GM12878 (cell line): ENCODE data around the gene MID1. TPM values are rescaled to one million over a fixed set of nuclear protein-coding genes. Genes with fewer than 3 reads are reported as not detected.

Source experiments
- ATAC-seq: fragments of 200-7000 bp; cut with Tn5 transposase; 3 replicates; pipeline ENCODE4 v1.9.1; 2020; ENCODE audit warnings: mild to moderate bottlenecking, moderate library complexity
- BruUV-seq: library from RNA; stranded (reverse); fragments of 400-500 nt; replicated peaks from 2 replicates; lab custom pipeline; 2021; lab: Mats Ljungman, UMichigan
- CTCF ChIA-PET: fragments of 300-600 bp; sonication (Branson Sonifier 250); formaldehyde crosslinking; extraction: SDS; loops from one replicate; lab custom pipeline; 2021; ENCODE audit warnings: inconsistent platforms; lab: Yijun Ruan, JAX
- POLR2A ChIA-PET: fragments of 350-600 bp; formaldehyde crosslinking; extraction: SDS; loops from one replicate; lab custom pipeline; 2021; ENCODE audit warnings: inconsistent platforms; lab: Charles Lee
- RAD21 ChIA-PET: fragments of 300-600 bp; sonication (Branson Sonifier 250); formaldehyde crosslinking; loops from one replicate; lab custom pipeline; 2023; ENCODE audit warnings: antibody characterized with exemption; ENCODE audit not compliant: unreplicated experiment; lab: Charles Lee
- SMC1A ChIA-PET: fragments of 300-600 bp; sonication (Branson Sonifier 250); formaldehyde crosslinking; loops from one replicate; lab custom pipeline; 2023; ENCODE audit not compliant: unreplicated experiment, uncharacterized antibody; lab: Charles Lee
- DNase-seq: peaks from one replicate; pipeline ENCODE4 v3.0.0-alpha.2; 2011; ENCODE audit warnings: low read depth, low spot score
- FAIRE-seq: peaks from 3 replicates; lab custom pipeline; 2011; peaks lifted over from hg19 to GRCh38; lab: Jason Lieb, UNC
- H2AFZ ChIP-seq: 2 replicates; pipeline ENCODE4 v1.6.0; 2011; ENCODE audit warnings: low read depth, low read length, control low read depth; ENCODE audit not compliant: control insufficient read depth
- H3K27ac ChIP-seq: 2 replicates; pipeline ENCODE4 v1.5.1; 2011; ENCODE audit warnings: control low read depth; ENCODE audit not compliant: control insufficient read depth, insufficient read depth
- H3K27me3 ChIP-seq, 2 experiments: replicated peaks in 1 of 2; 2 replicates each; pipeline versions ENCODE4 v1.6.0 to v1.6.1; 2011; ENCODE audit warnings: low read length in 1 of 2; ENCODE audit not compliant: control insufficient read depth in 2 of 2, insufficient read depth in 2 of 2
- H3K36me3 ChIP-seq, 2 experiments: 2 replicates each; pipeline ENCODE4 v1.5.1; 2011; ENCODE audit warnings: low read length in 1 of 2; ENCODE audit not compliant: control insufficient read depth in 2 of 2, insufficient read depth in 2 of 2
- H3K4me1 ChIP-seq: 2 replicates; pipeline ENCODE4 v1.6.1; 2011; ENCODE audit warnings: mild to moderate bottlenecking, low read length, moderate library complexity, mixed read lengths; ENCODE audit not compliant: control insufficient read depth, insufficient read depth
- H3K4me2 ChIP-seq: 2 replicates; pipeline ENCODE4 v1.6.0; 2011; ENCODE audit warnings: control low read depth; ENCODE audit not compliant: control insufficient read depth, insufficient read depth
- H3K4me3 ChIP-seq: fragments of 200-600 bp; sonication (generic); 2 replicates; pipeline ENCODE4 v1.5.1; 2016
- H3K79me2 ChIP-seq: 2 replicates; pipeline ENCODE4 v1.6.0; 2011; ENCODE audit warnings: low read length; ENCODE audit not compliant: control insufficient read depth, insufficient read depth
- H3K9ac ChIP-seq: 2 replicates; pipeline ENCODE4 v1.8.0; 2011; ENCODE audit warnings: low read length, control low read depth, mixed read lengths; ENCODE audit not compliant: control insufficient read depth, insufficient read depth
- H3K9me3 ChIP-seq: replicated peaks from 3 replicates; pipeline ENCODE4 v1.5.1; 2011; ENCODE audit warnings: mild to moderate bottlenecking, low read length; ENCODE audit not compliant: control insufficient read depth, insufficient read depth
- H4K20me1 ChIP-seq: 2 replicates; pipeline ENCODE4 v1.6.0; 2011; ENCODE audit not compliant: control insufficient read depth, insufficient read depth
- FOXK2 ChIP-seq: fragments of 450-650 bp; IDR thresholded peaks from 2 replicates; pipeline ENCODE4 v1.6.1; 2017; ENCODE audit warnings: mild to moderate bottlenecking, moderate library complexity
- MYB ChIP-seq: fragments of 150-350 bp; IDR thresholded peaks from 2 replicates; pipeline ENCODE4 v1.6.1; 2014; ENCODE audit warnings: mild to moderate bottlenecking, low read depth, low read length, borderline replicate concordance
- NRF1 ChIP-seq: conservative IDR thresholded peaks from 2 replicates; pipeline ENCODE4 v1.6.1; 2011; ENCODE audit warnings: mild to moderate bottlenecking, low read depth, low read length, improper control_type of control experiment
- PAX8 ChIP-seq: fragments of 450-650 bp; IDR thresholded peaks from 2 replicates; pipeline ENCODE4 v1.6.1; 2017; ENCODE audit warnings: mild to moderate bottlenecking, moderate library complexity
- SP1 ChIP-seq: IDR thresholded peaks from one replicate; pipeline ENCODE4 v1.6.1; 2011; ENCODE audit warnings: low read depth, low read length
- SRF ChIP-seq, 2 experiments: IDR thresholded peaks; 2 replicates each; pipeline ENCODE4 v1.6.1; 2011; ENCODE audit warnings: low read depth in 2 of 2, low read length in 2 of 2, mild to moderate bottlenecking in 1 of 2, moderate library complexity in 1 of 2
- TARDBP ChIP-seq: IDR thresholded peaks from 2 replicates; pipeline ENCODE4 v1.6.1; 2016; ENCODE audit warnings: borderline replicate concordance
- WGBS: methylation state at CpG from one replicate; pipeline ENCODE4 v1.1.6; 2016; ENCODE audit warnings: low lambda C conversion rate; ENCODE audit not compliant: insufficient replicate concordance, insufficient coverage; ENCODE audit errors: missing lambda C conversion rate; 5-methylcytosine and 5-hydroxymethylcytosine counted together
- in situ Hi-C: fragments of 300-500 bp; cut with MboI; formaldehyde crosslinking; loops from 9 replicates; pipeline ENCODE4 v1.14.3; 2018; ENCODE audit warnings: mixed read lengths
- intact Hi-C: fragments of 100-400 bp; cut with micrococcal nuclease; formaldehyde crosslinking; loops from one replicate; pipeline ENCODE4 v1.14.2; 2022; ENCODE audit not compliant: unreplicated experiment
- polyA plus RNA-seq, 11 experiments: library from polyadenylated mRNA; depleted of rRNA in 4 of 11; unstranded in 6 of 11; stranded (reverse) in 5 of 11; fragments of >200 nt; fragmentation: Nextera tagmentation in 4 of 11; fragmentation: Illumina TruSeq in 1 of 11; extraction: Ambion mirVana in 4 of 11; extraction: Trizol in 1 of 11; gene quantifications; 1 replicate in 1 of 11; 2 replicates in 10 of 11; pipeline versions ENCODE4 v1.2.1 to v1.2.3, GENCODE V29; 2011 to 2016; ENCODE audit warnings: inconsistent platforms in 2 of 11, missing spikeins in 2 of 11, low read depth in 1 of 11
- total RNA-seq, 4 experiments: library from RNA; depleted of rRNA in 3 of 4; stranded (reverse); fragments of >200 nt in 3 of 4; fragmentation: Illumina TruSeq in 1 of 4; extraction: Trizol in 1 of 4; gene quantifications; 2 replicates each; pipeline versions ENCODE4 v1.2.1 to v1.2.3, GENCODE V29; 2013 to 2021
- TF ChIP-seq, protein P1 (sequence below): fragments of 450-650 bp; IDR thresholded peaks from 2 replicates; pipeline ENCODE4 v1.6.1; 2014; ENCODE audit warnings: mild to moderate bottlenecking

The MID1 gene
- total and polyA plus RNA-seq, 10 of the 15 experiments (the other 5 are each of a cell fraction or from before 2014, with no cell fraction given): 0.04 to 0.51 (median 0.14) TPM; not detected in 1

DNA sequence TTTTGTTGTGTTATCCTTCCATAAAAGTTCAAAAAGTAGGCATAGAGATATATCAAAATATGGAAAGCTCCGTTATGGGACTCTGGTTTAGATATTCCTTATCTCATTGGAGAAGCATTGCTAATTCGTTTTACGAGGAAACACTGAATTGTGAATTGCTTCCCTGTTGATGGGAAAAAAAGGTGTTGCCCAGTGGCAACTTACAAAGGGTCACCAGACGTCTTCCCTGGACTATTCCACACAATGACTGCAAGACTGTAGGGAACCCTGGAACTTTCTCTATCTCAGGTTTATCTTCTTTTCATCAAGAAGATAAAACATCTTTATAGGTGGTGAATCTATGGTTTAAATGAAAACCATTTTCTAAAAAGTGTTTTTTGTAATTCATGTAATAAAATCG is 137.7 kb downstream of the MID1 start (continued):
- TF ChIP-seq NRF1 (no peak), SP1 (no peak), TARDBP (no peak), FOXK2 (no peak), SRF (IDR thresholded peaks at IDR 0.05; ENCODE audit: low read depth in 2 of 2, low read length in 2 of 2) (no peak)

DNA sequence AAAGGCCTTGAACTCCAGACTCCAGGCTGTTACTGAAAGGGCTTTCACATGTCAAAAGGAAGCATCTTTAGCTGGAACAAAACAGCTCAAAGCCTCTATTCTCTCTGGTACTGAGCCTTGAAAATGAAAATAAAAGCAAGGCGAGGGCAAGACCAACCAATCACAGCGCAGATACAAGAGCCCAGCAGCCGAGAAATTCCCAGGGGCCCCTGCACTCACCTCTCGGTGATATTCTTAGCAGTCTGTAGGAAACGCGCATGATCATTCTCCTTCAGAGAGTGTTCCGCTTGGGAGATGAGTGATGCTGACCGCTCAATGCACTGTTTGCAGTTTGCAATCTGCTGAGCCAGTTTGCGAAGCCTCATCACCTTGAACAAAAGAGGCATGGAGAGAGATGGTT is 138.1 kb downstream of the MID1 start:
- no peak overlapping the region for H3K27ac ChIP-seq
- no peak overlapping the region; the same call in none of the 2 replicates for H2AFZ ChIP-seq
- no peak overlapping the region for H3K4me2 ChIP-seq
- DNase-seq (no peak), FAIRE-seq (no peak), ATAC-seq (peak; percentile 76)
- ChIA-PET RAD21 (no interaction called here), SMC1A (no interaction called here), POLR2A (no interaction called here), CTCF (interaction anchor here (1.4 kb wide), 1 partner anchor 292 kb away, joined by 3 read pairs; no protein-coding TSS in a partner anchor)
- 12% methylated on average over 9 of the region's 9 CpGs for WGBS
- H3K4me3 ChIP-seq: no peak overlapping the region
- H3K9me3 ChIP-seq: no peaks in the 10 kb centered on the region
- no peak for TF ChIP-seq MYB
- TF ChIP-seq PAX8: no peak
- TF ChIP-seq, protein P1, sequence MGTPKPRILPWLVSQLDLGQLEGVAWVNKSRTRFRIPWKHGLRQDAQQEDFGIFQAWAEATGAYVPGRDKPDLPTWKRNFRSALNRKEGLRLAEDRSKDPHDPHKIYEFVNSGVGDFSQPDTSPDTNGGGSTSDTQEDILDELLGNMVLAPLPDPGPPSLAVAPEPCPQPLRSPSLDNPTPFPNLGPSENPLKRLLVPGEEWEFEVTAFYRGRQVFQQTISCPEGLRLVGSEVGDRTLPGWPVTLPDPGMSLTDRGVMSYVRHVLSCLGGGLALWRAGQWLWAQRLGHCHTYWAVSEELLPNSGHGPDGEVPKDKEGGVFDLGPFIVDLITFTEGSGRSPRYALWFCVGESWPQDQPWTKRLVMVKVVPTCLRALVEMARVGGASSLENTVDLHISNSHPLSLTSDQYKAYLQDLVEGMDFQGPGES: no peak
- H3K27me3 ChIP-seq: no peaks in the 10 kb centered on the region
- no peak overlapping the region for H3K9ac ChIP-seq
- H4K20me1 ChIP-seq: no peaks in the 10 kb centered on the region
- no peaks in the 10 kb centered on the region for H3K36me3 ChIP-seq
- no peaks in the 10 kb centered on the region for H3K4me1 ChIP-seq
- BruUV-seq: no TSS peak
- intact Hi-C loops (no loop called here), in situ Hi-C loops (no loop called here)
- H3K79me2 ChIP-seq: no peaks in the 10 kb centered on the region
